ENCODE data around the gene MYCN.

MYCN gene

GRCh38 chr2:15930589-15931318 lies 9.6 kb upstream of the MYCN start:
- H3K27me3 ChIP-seq: no peaks in the 10 kb centered on the region

DNA sequence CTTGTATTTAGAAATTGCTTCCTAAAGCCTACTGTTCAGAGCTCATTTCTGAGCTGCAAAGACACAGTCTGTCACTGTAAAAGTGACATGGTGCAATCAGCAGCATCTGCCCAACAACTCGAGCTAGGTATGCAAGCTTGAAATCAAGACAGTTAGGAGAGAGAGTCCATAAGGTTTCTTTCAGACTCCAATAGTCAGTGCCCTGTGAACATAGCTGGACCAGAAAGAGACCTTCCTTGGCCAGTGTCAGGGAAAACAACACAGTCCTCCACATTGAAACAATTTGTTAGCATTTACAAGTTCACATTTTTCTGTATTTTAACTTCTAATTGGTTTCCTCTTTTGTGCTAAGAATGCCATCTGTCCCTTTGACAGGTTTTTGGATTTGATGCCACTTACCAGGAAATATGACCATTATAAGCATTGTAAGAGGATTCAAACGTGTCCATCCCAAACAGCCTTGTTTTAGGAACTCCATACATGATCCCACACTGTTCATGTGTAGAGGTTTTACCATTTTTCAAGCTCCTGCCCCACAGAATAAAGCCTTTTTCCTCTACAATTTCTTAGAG lies 8.9 kb upstream of the MYCN start:
- no peak overlapping the region for H3K4me3 ChIP-seq
- no peak overlapping the region for H3K4me2 ChIP-seq
- no peaks in the 10 kb centered on the region for H3K4me1 ChIP-seq
- no peak for TF ChIP-seq Cebpa-rat (IDR thresholded peaks at IDR 0.05)
- H3K36me3 ChIP-seq: no peaks in the 10 kb centered on the region
- H3K27me3 ChIP-seq: no peaks in the 10 kb centered on the region
- H3K9ac ChIP-seq: no peak overlapping the region
- H3K9me3 ChIP-seq (replicated peaks in 1 of 11): no peaks in the 10 kb centered on the region
- no peak overlapping the region for H3K27ac ChIP-seq
- no peaks in the 10 kb centered on the region for H4K20me1 ChIP-seq

More at GRCh38 chr2:15930589-15931318, 9.6 kb upstream of the MYCN start:
- Histone ChIP-seq H4K20me1 (no peaks in the 10 kb centered on the region), H3K4me1 (no peaks in the 10 kb centered on the region), H3K4me2 (no peak overlapping the region), H3K27ac (no peak overlapping the region), H3K4me3 (no peak overlapping the region), H3K9me3 (replicated peaks in 1 of 11) (no peaks in the 10 kb centered on the region), H3K36me3 (no peaks in the 10 kb centered on the region), H3K9ac (no peak overlapping the region)
- TF ChIP-seq Cebpa-rat (IDR thresholded peaks at IDR 0.05): no peak

- H3K9ac ChIP-seq: no peak overlapping the region
- no peaks in the 10 kb centered on the region for H3K27me3 ChIP-seq
- H3K9me3 ChIP-seq (replicated peaks in 1 of 11): no peaks in the 10 kb centered on the region
- no peak overlapping the region for H3K4me3 ChIP-seq
- no peak overlapping the region for H3K4me2 ChIP-seq
- no peaks in the 10 kb centered on the region for H3K36me3 ChIP-seq
- no peaks in the 10 kb centered on the region for H3K4me1 ChIP-seq
- H3K27ac ChIP-seq: no peak overlapping the region
- no peak for TF ChIP-seq Cebpa-rat (IDR thresholded peaks at IDR 0.05)
- H4K20me1 ChIP-seq: no peaks in the 10 kb centered on the region
Measured at GRCh38 chr2:15931950-15932349, 8.4 kb upstream of the MYCN start.

DNA sequence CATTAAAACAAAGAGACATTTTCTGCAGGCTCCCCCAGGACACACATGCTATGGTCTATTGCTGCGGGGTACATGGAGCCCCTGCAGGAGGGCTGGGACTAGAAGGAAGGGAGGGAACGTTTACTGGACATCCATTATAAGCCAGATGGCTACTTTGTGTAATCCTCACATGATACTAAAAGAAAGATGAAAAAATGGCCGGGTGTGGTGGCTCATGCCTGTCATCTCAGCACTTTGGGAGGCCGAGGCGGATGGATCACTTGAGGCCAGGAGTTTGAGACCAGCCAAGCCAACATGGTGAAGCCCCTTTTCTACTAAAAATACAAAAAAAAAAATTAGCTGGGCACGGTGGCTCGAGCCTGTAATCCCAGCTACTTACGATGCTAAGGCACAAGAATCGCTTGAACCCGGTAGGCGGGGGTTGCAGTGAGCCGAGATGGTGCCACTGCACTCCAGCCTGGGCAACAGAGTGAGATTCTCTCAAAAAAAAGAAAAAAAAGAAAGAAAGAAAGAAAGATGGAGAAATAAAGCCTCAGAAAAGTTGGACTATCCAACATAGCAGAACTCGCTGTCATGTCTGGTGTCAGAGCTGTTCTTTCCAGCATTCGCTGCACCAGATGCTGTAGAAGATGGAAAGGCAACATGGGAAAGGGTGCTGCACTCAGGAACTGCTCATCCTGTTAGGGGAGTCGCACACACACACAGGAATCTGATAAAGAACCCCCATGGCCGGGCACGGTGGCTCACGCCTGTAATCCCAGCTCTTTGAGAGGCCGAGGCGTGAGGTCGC lies 7.8 kb upstream of the MYCN start:
- Histone ChIP-seq H3K9me3 (replicated peaks in 1 of 11) (no peaks in the 10 kb centered on the region), H3K4me2 (no peak overlapping the region), H3K27ac (no peak overlapping the region), H4K20me1 (no peaks in the 10 kb centered on the region), H3K4me1 (no peaks in the 10 kb centered on the region), H3K9ac (no peak overlapping the region), H3K36me3 (no peaks in the 10 kb centered on the region), H3K27me3 (no peaks in the 10 kb centered on the region), H3K4me3 (no peak overlapping the region)
- no peak for TF ChIP-seq Cebpa-rat (IDR thresholded peaks at IDR 0.05)

DNA sequence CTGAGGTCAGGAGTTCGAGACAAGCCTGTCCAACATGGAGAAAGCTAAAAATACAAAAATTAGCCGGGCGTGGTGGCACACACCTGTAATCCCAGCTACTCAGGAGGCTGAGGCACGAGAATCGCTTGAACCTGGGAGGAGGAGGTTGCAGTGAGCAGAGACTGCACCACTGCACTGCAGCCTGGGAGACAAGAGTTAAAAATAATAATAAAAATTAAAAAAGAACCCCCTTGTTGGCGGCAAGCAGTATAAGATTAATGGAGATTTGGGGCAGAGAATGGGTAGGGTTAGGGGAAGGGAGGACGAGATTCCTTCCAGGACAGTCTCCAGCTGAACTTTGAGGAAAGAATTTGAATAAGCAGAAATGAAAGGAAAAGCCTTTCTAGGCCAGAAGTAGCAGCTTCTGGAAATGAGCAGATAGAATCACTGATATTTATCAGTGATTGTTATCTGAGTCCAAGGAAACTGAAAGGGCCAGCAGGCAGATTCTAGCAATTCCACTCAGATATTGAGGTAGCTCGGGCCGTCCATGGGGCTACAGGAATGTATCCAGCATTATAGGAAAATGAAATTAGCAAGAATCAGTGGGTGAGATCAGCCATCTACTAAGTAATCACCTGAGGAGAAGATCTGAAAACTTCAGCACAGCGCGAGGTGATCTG lies 7.0 kb upstream of the MYCN start:
- Histone ChIP-seq H3K27me3 (no peaks in the 10 kb centered on the region), H3K27ac (no peak overlapping the region), H3K36me3 (no peaks in the 10 kb centered on the region), H3K4me3 (no peak overlapping the region), H4K20me1 (no peaks in the 10 kb centered on the region), H3K4me1 (no peaks in the 10 kb centered on the region), H3K4me2 (no peak overlapping the region), H3K9me3 (replicated peaks in 1 of 11) (no peaks in the 10 kb centered on the region), H3K9ac (no peak overlapping the region)
- TF ChIP-seq Cebpa-rat (IDR thresholded peaks at IDR 0.05): no peak

GRCh38 chr2:15934291-15934945 lies 5.9 kb upstream of the MYCN start:
- no peaks in the 10 kb centered on the region for H3K9me3 ChIP-seq (replicated peaks in 1 of 11)
- peaks cover 0 to 10% (median 0%) of the 10 kb centered on the region in 11 experiments; a peak in 4 of 22 replicates for H3K27me3 ChIP-seq
- H3K4me2 ChIP-seq: no peak overlapping the region
- TF ChIP-seq Cebpa-rat (IDR thresholded peaks at IDR 0.05): no peak
- no peak overlapping the region for H3K27ac ChIP-seq
- H4K20me1 ChIP-seq: no peaks in the 10 kb centered on the region
- no peak overlapping the region for H3K4me3 ChIP-seq
- no peak overlapping the region for H3K9ac ChIP-seq
- H3K4me1 ChIP-seq: peaks cover 0 to 6% (median 3%) of the 10 kb centered on the region in 10 experiments; a peak in 11 of 20 replicates
- H3K36me3 ChIP-seq: no peaks in the 10 kb centered on the region

- no peak overlapping the region for H3K4me3 ChIP-seq
- H3K9ac ChIP-seq: no peak overlapping the region
- H3K9me3 ChIP-seq (replicated peaks in 1 of 11): no peaks in the 10 kb centered on the region
- H4K20me1 ChIP-seq: peaks cover 0 to 3% (median 0%) of the 10 kb centered on the region in 11 experiments; a peak in 1 of 22 replicates
- no peak overlapping the region for H3K4me2 ChIP-seq
- H3K4me1 ChIP-seq: peaks cover 0 to 12% (median 7%) of the 10 kb centered on the region in 10 experiments; a peak in 11 of 20 replicates
- H3K27ac ChIP-seq: no peak overlapping the region
- TF ChIP-seq Cebpa-rat (IDR thresholded peaks at IDR 0.05): no peak
- peaks cover 3 to 15% (median 4%) of the 10 kb centered on the region in 11 experiments for H3K27me3 ChIP-seq
- no peaks in the 10 kb centered on the region for H3K36me3 ChIP-seq
Measured at GRCh38 chr2:15935189-15935588, 5.2 kb upstream of the MYCN start.

DNA sequence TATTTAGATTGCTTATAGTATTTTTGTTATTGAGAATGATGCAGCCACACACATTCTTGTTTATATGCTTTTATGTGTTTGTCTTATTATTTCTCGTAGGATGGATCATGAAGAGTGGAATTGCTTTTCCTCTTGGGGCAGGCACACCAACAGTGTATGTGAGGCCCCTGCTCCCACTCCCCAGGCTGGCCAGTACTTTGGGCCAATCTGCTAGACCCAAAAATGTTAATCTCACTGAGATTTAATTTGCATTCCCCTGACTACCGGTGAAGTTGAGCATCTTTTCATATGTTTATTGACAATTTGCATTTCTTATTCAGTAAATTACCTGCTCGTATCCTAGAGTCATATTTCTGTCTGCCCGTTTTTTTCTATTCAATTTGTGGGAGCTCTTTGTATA lies 4.7 kb upstream of the MYCN start:
- no peak overlapping the region for H3K27ac ChIP-seq
- peaks cover 8 to 20% (median 9%) of the 10 kb centered on the region in 11 experiments for H3K27me3 ChIP-seq
- H3K9me3 ChIP-seq (replicated peaks in 1 of 11): no peaks in the 10 kb centered on the region
- no peak overlapping the region for H3K4me2 ChIP-seq
- TF ChIP-seq Cebpa-rat (IDR thresholded peaks at IDR 0.05): no peak
- H3K36me3 ChIP-seq: no peaks in the 10 kb centered on the region
- H4K20me1 ChIP-seq: peaks cover 0 to 6% (median under 1%) of the 10 kb centered on the region in 11 experiments; a peak in 7 of 22 replicates
- H3K4me3 ChIP-seq: no peak overlapping the region
- peaks cover 0 to 13% (median 8%) of the 10 kb centered on the region in 10 experiments; a peak in 16 of 20 replicates for H3K4me1 ChIP-seq
- no peak overlapping the region for H3K9ac ChIP-seq
